Measurements from ENCODE around the gene CSMD2.
"Not testable (repeated sequence)": the region's sequence is repeated elsewhere in the genome, so short reads cannot be mapped to it uniquely, and the experiment has no call there.

CSMD2 gene

DNA sequence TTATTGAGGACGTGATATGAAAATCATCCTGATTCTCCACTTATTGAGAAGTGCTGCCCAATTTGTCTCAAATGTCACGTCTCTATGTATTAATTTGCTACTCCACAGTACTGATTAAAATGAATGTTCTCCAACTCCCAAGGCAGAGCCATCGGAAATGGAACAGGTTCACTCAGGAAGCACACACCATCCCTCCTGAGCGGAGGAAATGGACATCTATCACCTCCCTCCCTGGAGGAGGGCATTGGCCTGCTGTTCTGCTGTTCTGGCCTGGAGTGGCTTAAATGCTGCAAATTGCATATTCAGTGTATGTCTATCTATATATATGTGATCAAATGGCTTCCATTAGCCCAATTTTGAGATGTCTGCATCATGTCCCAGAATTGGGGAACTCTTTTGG, 140.5 kb downstream of the CSMD2 start:
- Histone ChIP-seq H3K4me3 (no peak overlapping the region), H3K27ac (no peak overlapping the region)
- DNase-seq (ENCODE audit: low spot score) = no peak
- TF ChIP-seq, protein P1, sequence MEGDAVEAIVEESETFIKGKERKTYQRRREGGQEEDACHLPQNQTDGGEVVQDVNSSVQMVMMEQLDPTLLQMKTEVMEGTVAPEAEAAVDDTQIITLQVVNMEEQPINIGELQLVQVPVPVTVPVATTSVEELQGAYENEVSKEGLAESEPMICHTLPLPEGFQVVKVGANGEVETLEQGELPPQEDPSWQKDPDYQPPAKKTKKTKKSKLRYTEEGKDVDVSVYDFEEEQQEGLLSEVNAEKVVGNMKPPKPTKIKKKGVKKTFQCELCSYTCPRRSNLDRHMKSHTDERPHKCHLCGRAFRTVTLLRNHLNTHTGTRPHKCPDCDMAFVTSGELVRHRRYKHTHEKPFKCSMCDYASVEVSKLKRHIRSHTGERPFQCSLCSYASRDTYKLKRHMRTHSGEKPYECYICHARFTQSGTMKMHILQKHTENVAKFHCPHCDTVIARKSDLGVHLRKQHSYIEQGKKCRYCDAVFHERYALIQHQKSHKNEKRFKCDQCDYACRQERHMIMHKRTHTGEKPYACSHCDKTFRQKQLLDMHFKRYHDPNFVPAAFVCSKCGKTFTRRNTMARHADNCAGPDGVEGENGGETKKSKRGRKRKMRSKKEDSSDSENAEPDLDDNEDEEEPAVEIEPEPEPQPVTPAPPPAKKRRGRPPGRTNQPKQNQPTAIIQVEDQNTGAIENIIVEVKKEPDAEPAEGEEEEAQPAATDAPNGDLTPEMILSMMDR (IDR thresholded peaks at IDR 0.05) = no peak

DNA sequence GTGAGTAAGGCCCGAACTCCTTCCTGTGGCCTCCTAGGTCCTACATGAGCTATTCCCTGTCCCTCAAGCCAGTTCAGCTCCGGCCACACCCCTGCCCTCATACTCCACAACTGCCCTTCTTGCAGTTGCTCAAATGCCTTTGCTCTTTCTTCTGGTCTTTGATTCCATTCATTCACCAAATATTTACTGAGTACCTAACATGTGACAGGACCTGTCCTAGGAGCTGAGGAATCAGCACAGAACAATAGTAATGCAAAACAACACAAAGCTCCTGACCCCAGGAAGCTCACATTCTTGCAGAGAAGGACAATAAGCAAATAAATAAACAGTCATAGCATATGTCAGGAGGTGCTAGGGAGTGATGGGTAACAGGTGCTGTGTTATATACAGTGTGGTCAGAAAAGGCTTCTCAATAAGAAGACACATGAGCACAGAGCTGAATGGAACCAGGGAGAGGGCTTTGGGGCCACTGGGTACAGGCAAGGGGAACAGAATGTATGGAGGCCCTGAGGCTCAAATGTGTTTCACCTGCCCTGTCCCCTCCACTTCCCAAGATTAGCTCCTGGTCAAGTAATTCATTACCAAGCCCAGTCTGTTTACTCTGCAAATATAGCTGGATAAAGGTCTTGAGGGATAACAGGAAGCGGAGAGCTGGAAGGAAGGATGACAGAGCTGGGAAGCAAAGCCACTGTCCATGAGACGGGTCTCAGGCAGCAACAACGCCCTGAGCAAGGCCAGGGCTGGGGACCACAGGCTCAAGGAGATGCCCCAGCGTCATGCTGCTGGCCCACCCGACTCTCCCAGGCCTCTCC, 145.1 kb downstream of the CSMD2 start:
- TF ChIP-seq, protein P1 (IDR thresholded peaks at IDR 0.05) = no peak
- H3K4me3 ChIP-seq = no peak overlapping the region
- no peak for DNase-seq (ENCODE audit: low spot score)

DNA sequence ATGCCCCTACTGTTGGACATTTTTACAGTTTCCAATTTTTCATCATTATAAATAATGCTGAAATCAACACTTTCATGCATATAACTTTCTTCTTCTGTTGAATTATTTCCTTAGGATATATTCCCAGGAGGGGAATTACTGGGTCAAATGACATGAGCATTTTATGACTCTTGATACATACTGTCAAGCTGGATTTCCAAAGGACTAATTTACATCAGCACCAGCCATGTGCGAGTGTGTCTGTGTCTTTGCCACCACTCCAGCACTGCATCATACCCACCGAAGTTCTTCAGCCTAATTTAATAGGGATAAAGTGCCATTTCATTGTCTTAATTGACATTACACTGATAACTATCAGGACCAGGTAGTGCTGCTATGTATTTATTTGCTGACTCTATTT, 146.7 kb downstream of the CSMD2 start:
- TF ChIP-seq, protein P1 (IDR thresholded peaks at IDR 0.05) = no peak

More for the DNA sequence above, 145.1 kb downstream of the CSMD2 start:
- no peak overlapping the region for H3K27ac ChIP-seq

DNA sequence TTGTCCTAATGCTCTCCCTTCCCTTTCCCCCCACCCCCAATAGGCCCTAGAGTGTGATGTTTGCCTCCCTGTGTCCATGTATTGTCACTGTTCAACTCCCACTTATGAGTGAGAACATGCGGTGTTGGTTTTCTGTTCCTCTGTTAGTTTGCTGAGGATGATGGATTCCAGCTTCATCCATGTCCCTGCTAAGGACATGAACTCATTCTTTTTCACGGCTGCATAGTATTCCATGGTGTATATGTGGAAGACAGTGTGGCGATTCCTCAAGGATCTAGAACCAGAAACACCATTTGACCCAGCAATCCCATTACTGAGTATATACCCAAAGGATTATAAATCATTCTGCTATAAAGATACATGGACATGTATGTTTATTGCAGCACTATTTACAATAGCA, 148.7 kb downstream of the CSMD2 start:
- H3K27ac ChIP-seq; DNase-seq (ENCODE audit: low spot score); H3K4me3 ChIP-seq: not testable (repeated sequence)

More for the DNA sequence above, 146.7 kb downstream of the CSMD2 start:
- Histone ChIP-seq H3K27ac (no peak overlapping the region), H3K4me3 (no peak overlapping the region)
- no peak for DNase-seq (ENCODE audit: low spot score)

DNA sequence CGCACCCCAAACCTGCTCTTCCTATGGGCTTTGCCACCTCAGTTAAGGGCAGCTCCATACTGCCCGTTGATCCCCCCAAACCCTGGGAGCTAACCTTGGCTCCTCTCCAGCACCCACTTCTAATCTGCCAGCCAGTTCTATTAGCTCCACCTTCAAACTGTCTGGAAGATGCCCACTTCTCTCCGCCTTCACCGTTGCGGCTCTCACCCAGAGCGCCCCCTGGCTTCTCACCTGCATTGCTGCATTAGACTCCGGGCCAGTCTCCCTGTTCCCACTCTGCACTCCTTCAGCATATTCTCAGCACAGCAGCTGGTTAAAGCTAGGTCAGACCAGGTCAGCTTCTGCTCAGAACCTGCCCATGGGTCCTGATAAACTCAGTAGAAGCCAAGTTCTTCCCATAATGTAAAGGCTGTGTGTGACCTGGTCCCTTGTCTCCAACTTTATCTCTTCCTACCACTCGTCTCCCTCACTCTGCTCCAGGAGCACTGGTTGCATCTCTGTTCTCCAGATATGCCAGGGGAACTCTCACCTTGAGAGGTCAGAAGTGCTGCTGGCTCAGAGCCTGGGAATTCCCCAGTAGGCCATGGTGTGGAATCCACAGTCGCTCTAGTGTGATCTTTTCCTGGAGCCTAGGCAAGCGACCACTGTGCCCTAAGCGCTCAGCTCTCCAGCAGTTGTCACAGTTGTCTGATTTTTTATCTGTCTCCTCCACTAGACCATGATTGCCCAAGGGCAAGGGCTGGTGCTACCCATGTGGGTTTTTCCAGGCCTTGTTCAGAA, 150.9 kb downstream of the CSMD2 start:
- Histone ChIP-seq H3K4me3 (no peak overlapping the region), H3K27ac (no peak overlapping the region)
- TF ChIP-seq, protein P1 (IDR thresholded peaks at IDR 0.05) = no peak
- peak; percentile 62 for DNase-seq (ENCODE audit: low spot score)

DNA sequence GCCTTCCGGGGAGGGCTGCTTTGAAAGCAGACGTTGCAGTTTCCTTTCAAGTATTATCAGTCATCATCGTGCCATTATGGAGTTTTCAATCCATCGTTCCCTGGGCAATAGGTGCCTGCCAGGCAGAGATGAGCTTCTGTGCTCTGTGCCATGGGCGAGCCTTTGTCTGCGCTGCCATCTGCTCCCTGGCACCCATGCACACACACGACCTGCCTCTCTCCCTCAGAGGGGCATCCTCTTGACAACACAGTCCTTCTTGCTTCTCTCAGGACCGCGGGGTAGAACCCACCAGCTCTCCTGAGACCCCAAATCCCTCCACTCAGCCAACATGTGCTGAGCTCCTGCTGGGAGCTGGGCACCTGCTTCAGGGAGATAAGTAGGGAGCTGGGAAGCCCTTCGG, 151.9 kb downstream of the CSMD2 start:
- no peak overlapping the region for H3K27ac ChIP-seq
- H3K4me3 ChIP-seq = no peak overlapping the region
- TF ChIP-seq, protein P1 (IDR thresholded peaks at IDR 0.05) = no peak
- peak; percentile 61 for DNase-seq (ENCODE audit: low spot score)

DNA sequence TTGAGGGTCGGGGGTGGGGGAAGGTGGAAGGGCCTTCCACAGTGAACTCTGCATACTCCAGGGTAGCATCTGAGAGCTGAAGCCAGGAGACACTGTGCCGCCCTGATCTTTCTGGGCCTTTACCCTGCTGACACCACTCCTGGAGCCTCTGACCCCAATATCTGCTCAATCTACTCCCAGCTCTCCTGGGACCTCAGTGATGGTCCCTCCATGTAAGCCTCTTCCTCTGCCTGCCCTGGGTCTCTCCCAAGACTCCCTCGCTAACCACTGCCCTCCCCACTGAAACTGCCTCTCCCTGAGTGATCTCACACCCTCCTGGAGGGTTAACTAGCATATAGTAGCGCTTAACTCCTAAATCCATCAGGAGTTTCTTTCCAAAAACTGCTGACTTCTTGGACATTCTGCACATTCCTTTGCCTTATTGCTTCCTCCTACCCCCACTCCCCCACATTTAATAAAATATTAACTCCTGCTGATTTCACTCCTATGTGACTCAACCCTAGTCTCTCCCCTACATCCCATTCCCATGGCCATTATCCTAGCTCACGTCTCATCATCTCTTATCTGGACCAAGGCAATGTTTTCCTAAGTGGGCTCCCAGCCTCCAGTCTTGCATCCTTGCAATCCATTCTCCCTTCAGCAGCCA, 155.6 kb downstream of the CSMD2 start:
- no peak overlapping the region for H3K27ac ChIP-seq
- H3K4me3 ChIP-seq = no peak overlapping the region
- TF ChIP-seq, protein P1 (IDR thresholded peaks at IDR 0.05) = no peak
- DNase-seq (ENCODE audit: low spot score) = peak; percentile 57

All from coronary artery (tissue), 2 donors.